Measurements from ENCODE around the gene WNT9B. TPM values are rescaled to one million over a fixed set of nuclear protein-coding genes. Genes with fewer than 3 reads are reported as not detected.

WNT9B gene
- total and polyA plus RNA-seq, 2 experiments from 2014 or later: 0.17 TPM; not detected in 1

DNA sequence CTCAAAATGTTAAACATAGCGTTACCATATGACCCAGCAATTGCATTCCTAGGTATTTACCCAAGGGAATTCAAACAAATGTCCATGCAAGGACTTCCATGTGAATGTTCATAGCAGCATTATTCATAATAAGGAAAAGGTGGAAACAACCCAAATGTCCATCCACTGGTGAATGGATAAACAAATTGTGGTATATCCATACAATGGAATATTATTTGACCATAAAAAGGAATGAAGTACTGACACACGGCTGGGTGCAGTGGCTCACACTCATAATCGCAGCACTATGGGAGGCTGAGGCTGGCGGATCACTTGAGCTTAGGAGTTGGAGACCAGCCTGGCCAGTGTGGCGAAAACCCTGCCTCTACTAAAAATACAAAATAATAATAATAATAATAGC lies 47.5 kb downstream of the WNT9B start:
- Mint-ChIP-seq H3K27me3 (ENCODE audit: insufficient read depth, low read depth, poor library complexity) (peaks cover 3% of the 10 kb centered on the region), H3K4me3 (no peak overlapping the region), H3K27ac (no peak overlapping the region), H3K4me1 (peaks cover 7% of the 10 kb centered on the region; the same call in 2 of the 3 replicates), H3K36me3 (ENCODE audit: low read depth) (no peaks in the 10 kb centered on the region), H3K9me3 (peaks cover 12% of the 10 kb centered on the region; the same call in 2 of the 3 replicates)
- ATAC-seq (no peak), DNase-seq (ENCODE audit: low spot score) (no peak)
- 0 out of 2 replicates have a peak, but pooled peaks cover 7% of the 10 kb centered on the region for H3K9me2 ChIP-seq (ENCODE audit: insufficient read depth)
- no peaks in the 10 kb centered on the region for H3K27me3 ChIP-seq (ENCODE audit: insufficient read depth)
- no peaks in the 10 kb centered on the region for H3F3A ChIP-seq (replicated peaks; ENCODE audit: low read depth)
- H3K27ac ChIP-seq (ENCODE audit: low read depth): no peak overlapping the region
- no peak overlapping the region for H2AFZ ChIP-seq
- no peak overlapping the region for H3K4me2 ChIP-seq
- no peaks in the 10 kb centered on the region for H4K20me1 ChIP-seq (replicated peaks; ENCODE audit: insufficient read depth)
- H3K79me2 ChIP-seq (replicated peaks; ENCODE audit: insufficient read depth): no peaks in the 10 kb centered on the region
- H3K4me1 ChIP-seq (ENCODE audit: insufficient read depth): peaks cover 8% of the 10 kb centered on the region
- no peaks in the 10 kb centered on the region for H3K36me3 ChIP-seq (ENCODE audit: insufficient read depth)
- H3K4me3 ChIP-seq: no peak overlapping the region
- TF ChIP-seq POLR2AphosphoS5 (IDR thresholded peaks at IDR 0.05; ENCODE audit: low read depth) (no peak), EZH2 (IDR thresholded peaks at IDR 0.05; ENCODE audit: low read depth, unreplicated experiment) (no peak), NANOG (IDR thresholded peaks at IDR 0.05; ENCODE audit: borderline replicate concordance) (no peak), ZNF114 (CRISPR knock-in tag; IDR thresholded peaks at IDR 0.05) (no peak), EZH2phosphoT487 (IDR thresholded peaks at IDR 0.05; ENCODE audit: unreplicated experiment) (no peak), ETS1 (IDR thresholded peaks at IDR 0.05) (no peak), REST (IDR thresholded peaks at IDR 0.05; ENCODE audit: unreplicated experiment) (no peak), STAT1 (IDR thresholded peaks at IDR 0.05; ENCODE audit: unreplicated experiment) (no peak), ZNF331 (CRISPR knock-in tag; IDR thresholded peaks at IDR 0.05; ENCODE audit: low read depth) (no peak), JUNB (IDR thresholded peaks at IDR 0.05; ENCODE audit: unreplicated experiment) (no peak), CREB1 (CRISPR knock-in tag; IDR thresholded peaks at IDR 0.05; ENCODE audit: low read depth) (no peak)
- TF ChIP-seq, protein P1, sequence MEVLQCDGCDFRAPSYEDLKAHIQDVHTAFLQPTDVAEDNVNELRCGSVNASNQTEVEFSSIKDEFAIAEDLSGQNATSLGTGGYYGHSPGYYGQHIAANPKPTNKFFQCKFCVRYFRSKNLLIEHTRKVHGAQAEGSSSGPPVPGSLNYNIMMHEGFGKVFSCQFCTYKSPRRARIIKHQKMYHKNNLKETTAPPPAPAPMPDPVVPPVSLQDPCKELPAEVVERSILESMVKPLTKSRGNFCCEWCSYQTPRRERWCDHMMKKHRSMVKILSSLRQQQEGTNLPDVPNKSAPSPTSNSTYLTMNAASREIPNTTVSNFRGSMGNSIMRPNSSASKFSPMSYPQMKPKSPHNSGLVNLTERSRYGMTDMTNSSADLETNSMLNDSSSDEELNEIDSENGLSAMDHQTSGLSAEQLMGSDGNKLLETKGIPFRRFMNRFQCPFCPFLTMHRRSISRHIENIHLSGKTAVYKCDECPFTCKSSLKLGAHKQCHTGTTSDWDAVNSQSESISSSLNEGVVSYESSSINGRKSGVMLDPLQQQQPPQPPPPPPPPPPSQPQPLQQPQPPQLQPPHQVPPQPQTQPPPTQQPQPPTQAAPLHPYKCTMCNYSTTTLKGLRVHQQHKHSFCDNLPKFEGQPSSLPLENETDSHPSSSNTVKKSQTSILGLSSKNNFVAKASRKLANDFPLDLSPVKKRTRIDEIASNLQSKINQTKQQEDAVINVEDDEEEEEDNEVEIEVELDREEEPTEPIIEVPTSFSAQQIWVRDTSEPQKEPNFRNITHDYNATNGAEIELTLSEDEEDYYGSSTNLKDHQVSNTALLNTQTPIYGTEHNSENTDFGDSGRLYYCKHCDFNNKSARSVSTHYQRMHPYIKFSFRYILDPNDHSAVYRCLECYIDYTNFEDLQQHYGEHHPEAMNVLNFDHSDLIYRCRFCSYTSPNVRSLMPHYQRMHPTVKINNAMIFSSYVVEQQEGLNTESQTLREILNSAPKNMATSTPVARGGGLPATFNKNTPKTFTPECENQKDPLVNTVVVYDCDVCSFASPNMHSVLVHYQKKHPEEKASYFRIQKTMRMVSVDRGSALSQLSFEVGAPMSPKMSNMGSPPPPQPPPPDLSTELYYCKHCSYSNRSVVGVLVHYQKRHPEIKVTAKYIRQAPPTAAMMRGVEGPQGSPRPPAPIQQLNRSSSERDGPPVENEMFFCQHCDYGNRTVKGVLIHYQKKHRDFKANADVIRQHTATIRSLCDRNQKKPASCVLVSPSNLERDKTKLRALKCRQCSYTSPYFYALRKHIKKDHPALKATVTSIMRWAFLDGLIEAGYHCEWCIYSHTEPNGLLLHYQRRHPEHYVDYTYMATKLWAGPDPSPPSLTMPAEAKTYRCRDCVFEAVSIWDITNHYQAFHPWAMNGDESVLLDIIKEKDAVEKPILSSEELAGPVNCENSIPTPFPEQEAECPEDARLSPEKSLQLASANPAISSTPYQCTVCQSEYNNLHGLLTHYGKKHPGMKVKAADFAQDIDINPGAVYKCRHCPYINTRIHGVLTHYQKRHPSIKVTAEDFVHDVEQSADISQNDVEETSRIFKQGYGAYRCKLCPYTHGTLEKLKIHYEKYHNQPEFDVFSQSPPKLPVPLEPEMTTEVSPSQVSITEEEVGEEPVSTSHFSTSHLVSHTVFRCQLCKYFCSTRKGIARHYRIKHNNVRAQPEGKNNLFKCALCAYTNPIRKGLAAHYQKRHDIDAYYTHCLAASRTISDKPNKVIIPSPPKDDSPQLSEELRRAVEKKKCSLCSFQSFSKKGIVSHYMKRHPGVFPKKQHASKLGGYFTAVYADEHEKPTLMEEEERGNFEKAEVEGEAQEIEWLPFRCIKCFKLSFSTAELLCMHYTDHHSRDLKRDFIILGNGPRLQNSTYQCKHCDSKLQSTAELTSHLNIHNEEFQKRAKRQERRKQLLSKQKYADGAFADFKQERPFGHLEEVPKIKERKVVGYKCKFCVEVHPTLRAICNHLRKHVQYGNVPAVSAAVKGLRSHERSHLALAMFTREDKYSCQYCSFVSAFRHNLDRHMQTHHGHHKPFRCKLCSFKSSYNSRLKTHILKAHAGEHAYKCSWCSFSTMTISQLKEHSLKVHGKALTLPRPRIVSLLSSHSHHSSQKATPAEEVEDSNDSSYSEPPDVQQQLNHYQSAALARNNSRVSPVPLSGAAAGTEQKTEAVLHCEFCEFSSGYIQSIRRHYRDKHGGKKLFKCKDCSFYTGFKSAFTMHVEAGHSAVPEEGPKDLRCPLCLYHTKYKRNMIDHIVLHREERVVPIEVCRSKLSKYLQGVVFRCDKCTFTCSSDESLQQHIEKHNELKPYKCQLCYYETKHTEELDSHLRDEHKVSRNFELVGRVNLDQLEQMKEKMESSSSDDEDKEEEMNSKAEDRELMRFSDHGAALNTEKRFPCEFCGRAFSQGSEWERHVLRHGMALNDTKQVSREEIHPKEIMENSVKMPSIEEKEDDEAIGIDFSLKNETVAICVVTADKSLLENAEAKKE (CRISPR knock-in tag; IDR thresholded peaks at IDR 0.05): no peak
- TF ChIP-seq, protein P2, sequence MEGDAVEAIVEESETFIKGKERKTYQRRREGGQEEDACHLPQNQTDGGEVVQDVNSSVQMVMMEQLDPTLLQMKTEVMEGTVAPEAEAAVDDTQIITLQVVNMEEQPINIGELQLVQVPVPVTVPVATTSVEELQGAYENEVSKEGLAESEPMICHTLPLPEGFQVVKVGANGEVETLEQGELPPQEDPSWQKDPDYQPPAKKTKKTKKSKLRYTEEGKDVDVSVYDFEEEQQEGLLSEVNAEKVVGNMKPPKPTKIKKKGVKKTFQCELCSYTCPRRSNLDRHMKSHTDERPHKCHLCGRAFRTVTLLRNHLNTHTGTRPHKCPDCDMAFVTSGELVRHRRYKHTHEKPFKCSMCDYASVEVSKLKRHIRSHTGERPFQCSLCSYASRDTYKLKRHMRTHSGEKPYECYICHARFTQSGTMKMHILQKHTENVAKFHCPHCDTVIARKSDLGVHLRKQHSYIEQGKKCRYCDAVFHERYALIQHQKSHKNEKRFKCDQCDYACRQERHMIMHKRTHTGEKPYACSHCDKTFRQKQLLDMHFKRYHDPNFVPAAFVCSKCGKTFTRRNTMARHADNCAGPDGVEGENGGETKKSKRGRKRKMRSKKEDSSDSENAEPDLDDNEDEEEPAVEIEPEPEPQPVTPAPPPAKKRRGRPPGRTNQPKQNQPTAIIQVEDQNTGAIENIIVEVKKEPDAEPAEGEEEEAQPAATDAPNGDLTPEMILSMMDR (conservative IDR thresholded peaks at IDR 0.05; ENCODE audit: low read depth in 2 of 2): no peak

Measured in GM23338 (cell line).